ENCODE results near the gene GRAMD1B.
"Not testable (repeated sequence)": the region's sequence is repeated elsewhere in the genome, so short reads cannot be mapped to it uniquely, and the experiment has no call there.

GRAMD1B gene

DNA sequence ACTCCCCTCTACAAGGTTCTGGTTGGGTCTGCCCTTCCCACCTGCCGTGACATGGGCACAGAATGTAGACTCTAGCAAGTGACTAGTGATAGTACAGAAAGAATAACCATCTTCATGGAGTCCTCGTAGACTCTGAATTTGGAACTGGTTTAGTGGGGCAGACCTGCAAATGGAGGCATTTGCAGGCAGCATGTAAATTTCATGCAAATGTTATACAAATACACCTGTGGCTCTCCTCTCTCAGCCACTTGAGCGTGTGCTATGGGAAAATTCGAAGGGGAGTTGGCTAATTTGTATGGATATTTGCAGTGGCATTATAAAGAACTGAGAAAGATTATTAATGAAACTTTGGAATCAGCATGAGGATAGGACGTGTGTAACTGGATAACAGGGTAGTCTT lies 139.3 kb downstream of the GRAMD1B start:
- no peak overlapping the region for H3K27ac ChIP-seq (ENCODE audit: low read length)
- H3K4me1 ChIP-seq (ENCODE audit: insufficient read depth, low read length): peaks cover 28% of the 10 kb centered on the region; the same call in 1 of the 2 replicates
- no peak overlapping the region for H3K9ac ChIP-seq (ENCODE audit: low read depth, low read length)
- H3K4me3 ChIP-seq (ENCODE audit: low read length): no peak overlapping the region
- no peaks in the 10 kb centered on the region for H3K27me3 ChIP-seq (ENCODE audit: insufficient read depth, low read length)
- no peaks in the 10 kb centered on the region for H3K9me3 ChIP-seq (ENCODE audit: insufficient read depth, low read depth, low read length)
- H3K36me3 ChIP-seq (ENCODE audit: insufficient read depth, low read depth, low read length): no peaks in the 10 kb centered on the region

DNA sequence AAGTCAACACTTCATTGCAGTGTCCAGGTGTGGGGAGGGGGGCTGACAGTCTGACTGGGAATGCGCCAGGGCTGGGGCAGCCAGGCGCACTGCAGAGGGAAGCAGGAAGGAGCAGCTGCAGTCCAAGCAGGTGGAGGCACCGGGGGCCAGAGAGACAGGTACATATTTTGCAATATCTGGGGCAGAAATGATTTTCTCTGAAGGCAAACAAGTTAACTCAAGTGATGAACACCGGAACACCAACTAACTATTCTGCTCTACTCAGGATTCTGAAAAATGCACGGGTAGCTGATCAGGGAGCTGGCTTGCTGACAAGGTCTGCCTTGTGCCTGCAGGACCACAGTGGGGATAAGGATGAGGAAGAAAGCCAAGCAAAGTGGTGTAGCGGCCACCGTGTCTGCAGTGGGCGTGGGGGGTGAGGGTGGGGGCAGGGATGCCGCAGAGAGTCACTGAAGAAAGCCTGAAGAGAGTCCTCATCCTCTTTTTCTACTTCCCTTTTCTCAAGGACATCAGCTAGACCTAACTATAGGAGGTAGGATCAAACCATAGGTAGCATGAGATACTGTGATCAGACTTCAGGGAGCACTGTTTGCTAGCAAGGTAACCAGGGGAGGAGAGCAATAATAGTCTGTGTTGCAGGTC lies 141.0 kb downstream of the GRAMD1B start:
- H3K36me3 ChIP-seq (ENCODE audit: insufficient read depth, low read depth, low read length): no peaks in the 10 kb centered on the region

DNA sequence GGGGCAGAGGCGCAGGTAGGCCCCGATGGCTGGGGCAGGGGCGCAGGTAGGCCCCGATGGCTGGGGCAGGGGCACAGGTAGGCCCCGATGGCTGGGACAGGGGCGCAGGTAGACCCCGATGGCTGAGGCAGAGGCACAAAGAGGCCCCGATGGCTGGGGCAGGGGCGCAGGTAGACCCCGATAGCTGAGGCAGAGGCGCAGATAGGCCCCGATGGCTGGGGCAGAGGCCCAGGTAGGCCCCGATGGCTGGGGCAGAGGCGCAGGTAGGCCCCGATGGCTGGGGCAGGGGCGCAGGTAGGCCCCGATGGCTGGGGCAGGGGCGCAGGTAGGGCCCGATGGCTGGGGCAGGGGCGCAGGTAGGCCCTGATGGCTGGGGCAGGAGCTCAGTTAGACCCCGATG lies 142.7 kb downstream of the GRAMD1B start:
- not testable (repeated sequence) for H3K9ac ChIP-seq (ENCODE audit: low read depth, low read length); H3K4me3 ChIP-seq (ENCODE audit: low read length); H3K9me3 ChIP-seq (ENCODE audit: insufficient read depth, low read depth, low read length); H3K36me3 ChIP-seq (ENCODE audit: insufficient read depth, low read depth, low read length); H3K27ac ChIP-seq (ENCODE audit: low read length); H3K27me3 ChIP-seq (ENCODE audit: insufficient read depth, low read length)
- peaks cover 23% of the 10 kb centered on the region; the same call in 1 of the 2 replicates for H3K4me1 ChIP-seq (ENCODE audit: insufficient read depth, low read length)

More for the DNA sequence above, 141.0 kb downstream of the GRAMD1B start:
- no peaks in the 10 kb centered on the region for H3K27me3 ChIP-seq (ENCODE audit: insufficient read depth, low read length)
- no peaks in the 10 kb centered on the region for H3K9me3 ChIP-seq (ENCODE audit: insufficient read depth, low read depth, low read length)
- no peak overlapping the region for H3K4me3 ChIP-seq (ENCODE audit: low read length)
- no peak overlapping the region for H3K9ac ChIP-seq (ENCODE audit: low read depth, low read length)
- H3K4me1 ChIP-seq (ENCODE audit: insufficient read depth, low read length): peaks cover 21% of the 10 kb centered on the region; the same call in 1 of the 2 replicates
- no peak overlapping the region for H3K27ac ChIP-seq (ENCODE audit: low read length)

DNA sequence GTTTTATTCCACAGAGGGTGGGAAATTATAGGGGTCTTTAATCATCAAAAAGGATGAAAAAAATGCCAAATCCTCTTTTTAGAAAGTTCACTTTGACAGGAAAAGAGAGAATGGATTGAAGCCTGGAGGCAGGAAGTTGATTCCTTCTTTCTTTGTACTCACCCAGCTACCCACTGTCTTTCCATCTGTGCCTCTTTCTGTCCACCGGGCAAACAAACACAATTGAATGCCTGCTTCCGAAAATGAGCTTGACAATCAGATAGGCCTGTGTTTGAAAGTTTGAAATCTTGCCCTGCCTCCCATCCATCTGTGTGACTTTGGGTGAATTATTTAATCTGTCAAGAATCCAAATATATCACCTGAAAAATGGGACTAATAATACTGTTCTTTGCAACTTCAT lies 143.2 kb downstream of the GRAMD1B start:
- H3K27ac ChIP-seq (ENCODE audit: low read length): no peak overlapping the region
- H3K4me1 ChIP-seq (ENCODE audit: insufficient read depth, low read length): peaks cover 23% of the 10 kb centered on the region; the same call in 1 of the 2 replicates
- no peaks in the 10 kb centered on the region for H3K27me3 ChIP-seq (ENCODE audit: insufficient read depth, low read length)
- H3K9ac ChIP-seq (ENCODE audit: low read depth, low read length): no peak overlapping the region
- no peaks in the 10 kb centered on the region for H3K9me3 ChIP-seq (ENCODE audit: insufficient read depth, low read depth, low read length)
- no peak overlapping the region for H3K4me3 ChIP-seq (ENCODE audit: low read length)
- H3K36me3 ChIP-seq (ENCODE audit: insufficient read depth, low read depth, low read length): no peaks in the 10 kb centered on the region

DNA sequence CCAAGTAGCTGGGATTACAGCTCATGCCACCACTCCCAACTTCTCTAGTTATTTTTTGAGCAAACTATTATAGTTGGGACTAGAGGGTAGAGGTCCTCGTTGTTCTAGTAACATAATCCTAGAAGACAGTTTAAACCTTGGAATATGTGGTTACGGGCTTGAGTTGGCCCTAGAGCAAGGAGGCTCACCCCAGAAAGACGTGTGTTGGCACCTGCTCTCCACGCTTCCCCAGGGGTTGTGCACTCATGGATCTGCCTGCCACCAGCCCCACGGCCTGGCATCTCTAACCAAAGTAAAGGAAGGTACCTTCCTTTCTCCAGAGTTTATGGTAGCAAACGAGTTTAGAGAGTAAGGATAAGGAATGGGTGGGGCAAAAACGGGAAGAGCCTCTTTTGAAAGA lies 145.4 kb downstream of the GRAMD1B start:
- Histone ChIP-seq H3K27ac (ENCODE audit: low read length) (no peak overlapping the region), H3K4me3 (ENCODE audit: low read length) (no peak overlapping the region), H3K27me3 (ENCODE audit: insufficient read depth, low read length) (no peaks in the 10 kb centered on the region), H3K4me1 (ENCODE audit: insufficient read depth, low read length) (peaks cover 12% of the 10 kb centered on the region; the same call in 1 of the 2 replicates), H3K9me3 (ENCODE audit: insufficient read depth, low read depth, low read length) (no peaks in the 10 kb centered on the region), H3K9ac (ENCODE audit: low read depth, low read length) (no peak overlapping the region), H3K36me3 (ENCODE audit: insufficient read depth, low read depth, low read length) (no peaks in the 10 kb centered on the region)

DNA sequence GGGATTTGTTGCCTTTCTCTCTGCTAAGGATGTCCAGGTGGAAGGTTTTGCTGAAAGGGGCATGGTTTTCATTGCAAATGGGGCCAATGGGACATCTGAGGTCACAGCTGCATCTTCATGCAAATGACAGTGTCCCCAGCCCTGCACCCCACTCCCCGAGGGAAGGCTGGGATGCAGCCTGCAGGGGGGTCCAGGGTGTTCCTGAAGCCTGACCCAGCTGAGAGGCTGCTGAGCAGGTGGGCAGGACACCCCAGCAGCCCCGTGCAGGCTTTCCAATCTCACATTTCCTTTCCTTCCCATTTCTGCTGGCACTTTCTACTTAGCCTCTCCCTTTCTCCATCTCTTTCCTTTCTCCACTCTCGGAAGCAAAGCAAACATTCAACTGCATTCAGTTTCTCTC lies 146.0 kb downstream of the GRAMD1B start:
- Histone ChIP-seq H3K27ac (ENCODE audit: low read length) (no peak overlapping the region), H3K9me3 (ENCODE audit: insufficient read depth, low read depth, low read length) (no peaks in the 10 kb centered on the region), H3K4me3 (ENCODE audit: low read length) (no peak overlapping the region), H3K9ac (ENCODE audit: low read depth, low read length) (no peak overlapping the region), H3K4me1 (ENCODE audit: insufficient read depth, low read length) (peaks cover 15% of the 10 kb centered on the region; the same call in 1 of the 2 replicates), H3K27me3 (ENCODE audit: insufficient read depth, low read length) (no peaks in the 10 kb centered on the region; the same call in 1 of the 2 replicates), H3K36me3 (ENCODE audit: insufficient read depth, low read depth, low read length) (no peaks in the 10 kb centered on the region)

DNA sequence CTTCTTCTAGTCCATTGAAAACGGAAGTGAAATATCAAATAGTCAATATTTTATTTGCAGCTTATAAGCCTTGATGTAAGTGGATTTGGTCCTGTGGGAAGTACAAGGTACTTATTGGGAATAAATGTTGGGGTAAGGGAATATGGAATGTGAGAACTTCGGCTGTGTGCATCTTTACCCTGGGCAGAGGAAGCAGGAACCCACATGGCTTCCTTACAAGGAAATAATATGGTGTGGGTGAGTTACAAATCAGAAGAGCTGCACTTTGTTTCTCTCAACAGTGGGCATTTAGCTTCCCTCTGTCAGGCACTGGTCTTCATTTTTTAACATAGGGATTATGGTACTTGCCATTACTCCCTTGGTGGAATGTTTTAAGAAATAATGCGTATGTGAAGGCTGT lies 146.4 kb downstream of the GRAMD1B start:
- no peak overlapping the region for H3K9ac ChIP-seq (ENCODE audit: low read depth, low read length)
- peaks cover 11% of the 10 kb centered on the region; the same call in 1 of the 2 replicates for H3K4me1 ChIP-seq (ENCODE audit: insufficient read depth, low read length)
- H3K9me3 ChIP-seq (ENCODE audit: insufficient read depth, low read depth, low read length): no peaks in the 10 kb centered on the region
- H3K27me3 ChIP-seq (ENCODE audit: insufficient read depth, low read length): no peaks in the 10 kb centered on the region; the same call in 1 of the 2 replicates
- no peak overlapping the region for H3K27ac ChIP-seq (ENCODE audit: low read length)
- no peak overlapping the region; the same call in 1 of the 2 replicates for H3K4me3 ChIP-seq (ENCODE audit: low read length)
- H3K36me3 ChIP-seq (ENCODE audit: insufficient read depth, low read depth, low read length): no peaks in the 10 kb centered on the region

DNA sequence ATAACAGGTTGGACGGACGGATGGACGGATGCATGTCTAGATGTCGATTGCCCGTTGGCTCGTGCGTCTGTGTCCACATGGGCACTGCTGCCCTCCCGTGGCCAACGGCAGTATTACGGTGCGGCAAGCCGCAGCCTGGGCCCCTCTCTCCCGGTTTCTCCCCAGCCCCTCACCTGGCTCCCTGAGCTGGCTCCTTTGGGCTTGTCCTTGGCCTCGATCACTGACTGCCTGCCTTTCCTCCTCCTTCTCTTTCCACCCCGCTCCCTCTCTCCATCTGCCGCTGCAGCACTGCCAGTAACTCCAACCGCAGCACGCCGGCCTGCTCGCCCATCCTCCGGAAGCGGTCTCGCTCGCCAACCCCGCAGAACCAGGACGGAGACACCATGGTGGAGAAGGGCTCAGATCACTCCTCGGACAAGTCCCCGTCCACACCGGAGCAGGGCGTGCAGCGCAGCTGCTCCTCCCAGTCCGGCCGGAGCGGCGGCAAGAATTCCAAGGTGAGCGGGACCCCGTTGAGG lies 147.1 kb downstream of the GRAMD1B start:
- Histone ChIP-seq H3K27ac (ENCODE audit: low read length) (no peak overlapping the region), H3K9me3 (ENCODE audit: insufficient read depth, low read depth, low read length) (no peaks in the 10 kb centered on the region), H3K4me1 (ENCODE audit: insufficient read depth, low read length) (peaks cover 5% of the 10 kb centered on the region; the same call in 1 of the 2 replicates), H3K4me3 (ENCODE audit: low read length) (no peak overlapping the region; the same call in 1 of the 2 replicates), H3K9ac (ENCODE audit: low read depth, low read length) (no peak overlapping the region), H3K36me3 (ENCODE audit: insufficient read depth, low read depth, low read length) (no peaks in the 10 kb centered on the region), H3K27me3 (ENCODE audit: insufficient read depth, low read length) (no peaks in the 10 kb centered on the region; the same call in 1 of the 2 replicates)

DNA sequence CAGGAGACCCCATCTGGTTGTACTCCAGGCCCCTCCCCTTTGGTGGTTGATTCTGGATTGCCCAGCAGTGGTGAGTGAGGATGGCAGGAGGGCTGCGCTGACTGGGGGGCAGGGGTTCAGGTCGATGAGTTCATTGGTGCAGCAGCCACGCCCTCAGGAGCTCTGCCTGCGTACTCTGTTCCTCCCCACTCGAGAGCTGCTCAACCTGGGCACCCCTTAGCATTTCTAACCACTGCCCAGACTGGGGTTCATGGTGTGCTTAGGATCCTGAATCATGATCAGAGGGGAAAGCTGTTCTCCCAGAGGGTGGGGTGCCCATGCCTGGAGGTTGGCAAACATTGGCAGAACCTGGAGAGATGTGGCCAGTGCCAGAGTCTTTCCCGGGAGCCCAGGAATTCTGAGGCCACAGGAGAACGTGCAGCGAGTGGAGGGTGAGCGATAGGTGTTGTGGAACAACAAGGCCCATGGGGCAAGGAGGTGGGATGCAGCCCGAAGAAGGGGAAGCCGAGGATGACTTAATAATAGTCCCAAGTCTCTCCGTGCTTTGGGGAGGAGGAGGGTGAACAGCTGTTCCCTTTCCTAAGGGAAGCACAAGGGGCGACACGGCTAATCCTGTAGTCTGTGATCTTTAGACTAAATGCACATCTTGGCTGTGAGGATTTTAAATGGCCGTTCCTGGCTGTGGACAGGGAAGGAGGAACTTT lies 148.9 kb downstream of the GRAMD1B start:
- no peaks in the 10 kb centered on the region for H3K9me3 ChIP-seq (ENCODE audit: insufficient read depth, low read depth, low read length)
- H3K27ac ChIP-seq (ENCODE audit: low read length): no peak overlapping the region
- H3K4me1 ChIP-seq (ENCODE audit: insufficient read depth, low read length): peaks cover 5% of the 10 kb centered on the region; the same call in 1 of the 2 replicates
- H3K4me3 ChIP-seq (ENCODE audit: low read length): no peak overlapping the region
- no peaks in the 10 kb centered on the region for H3K36me3 ChIP-seq (ENCODE audit: insufficient read depth, low read depth, low read length)
- no peaks in the 10 kb centered on the region; the same call in 1 of the 2 replicates for H3K27me3 ChIP-seq (ENCODE audit: insufficient read depth, low read length)
- no peak overlapping the region for H3K9ac ChIP-seq (ENCODE audit: low read depth, low read length)

DNA sequence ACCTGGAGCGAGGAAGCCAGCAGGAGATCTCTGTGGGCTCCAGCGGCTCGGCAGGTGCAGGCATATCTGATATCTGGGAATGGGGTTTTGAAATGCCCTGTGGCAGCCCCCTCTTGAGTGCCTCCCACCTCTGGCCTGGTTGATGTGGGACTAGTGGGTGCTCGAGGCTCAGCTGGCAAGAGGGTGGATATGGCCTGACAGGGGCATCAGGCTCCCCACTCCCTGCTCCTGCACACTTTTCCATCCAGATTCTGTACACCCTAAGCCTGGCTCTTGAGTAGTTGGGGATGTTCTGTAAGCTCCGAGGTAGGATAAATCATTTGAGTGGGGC lies 149.4 kb downstream of the GRAMD1B start:
- no peak overlapping the region for H3K4me3 ChIP-seq (ENCODE audit: low read length)
- H3K36me3 ChIP-seq (ENCODE audit: insufficient read depth, low read depth, low read length): no peaks in the 10 kb centered on the region
- no peaks in the 10 kb centered on the region; the same call in 1 of the 2 replicates for H3K27me3 ChIP-seq (ENCODE audit: insufficient read depth, low read length)
- no peak overlapping the region for H3K27ac ChIP-seq (ENCODE audit: low read length)
- peaks cover 5% of the 10 kb centered on the region; the same call in 1 of the 2 replicates for H3K4me1 ChIP-seq (ENCODE audit: insufficient read depth, low read length)
- no peaks in the 10 kb centered on the region for H3K9me3 ChIP-seq (ENCODE audit: insufficient read depth, low read depth, low read length)
- H3K9ac ChIP-seq (ENCODE audit: low read depth, low read length): no peak overlapping the region

DNA sequence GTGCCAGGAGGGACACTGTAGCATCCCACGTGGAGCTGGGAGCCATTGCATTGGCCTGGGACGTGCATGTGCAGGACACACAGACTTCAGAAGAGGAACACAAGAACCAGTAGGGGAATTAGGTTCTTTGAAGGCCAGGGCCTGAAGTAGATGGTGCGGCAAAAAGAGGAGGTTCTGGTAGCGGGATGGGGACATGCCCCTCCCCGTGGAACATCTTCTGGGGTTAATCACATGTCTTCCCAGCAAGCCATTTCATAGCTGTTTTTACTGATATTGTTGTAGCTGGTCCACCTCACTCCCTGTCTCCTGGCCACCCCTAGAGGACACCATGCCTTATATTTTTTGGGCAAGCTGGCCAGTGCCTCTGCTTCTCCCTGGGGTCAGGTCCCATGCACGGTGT lies 150.1 kb downstream of the GRAMD1B start:
- Histone ChIP-seq H3K9me3 (ENCODE audit: insufficient read depth, low read depth, low read length) (no peaks in the 10 kb centered on the region), H3K36me3 (ENCODE audit: insufficient read depth, low read depth, low read length) (no peaks in the 10 kb centered on the region), H3K4me3 (ENCODE audit: low read length) (no peak overlapping the region), H3K4me1 (ENCODE audit: insufficient read depth, low read length) (peaks cover 5% of the 10 kb centered on the region; the same call in 1 of the 2 replicates), H3K27me3 (ENCODE audit: insufficient read depth, low read length) (no peaks in the 10 kb centered on the region; the same call in 1 of the 2 replicates), H3K9ac (ENCODE audit: low read depth, low read length) (no peak overlapping the region), H3K27ac (ENCODE audit: low read length) (no peak overlapping the region)
